Measurements from ENCODE around the gene SPEN. TPM values are rescaled to one million over a fixed set of nuclear protein-coding genes. Genes with fewer than 3 reads are reported as not detected.

The SPEN gene
- total RNA-seq, 1 experiment from 2014 or later, result 58.3 TPM

DNA sequence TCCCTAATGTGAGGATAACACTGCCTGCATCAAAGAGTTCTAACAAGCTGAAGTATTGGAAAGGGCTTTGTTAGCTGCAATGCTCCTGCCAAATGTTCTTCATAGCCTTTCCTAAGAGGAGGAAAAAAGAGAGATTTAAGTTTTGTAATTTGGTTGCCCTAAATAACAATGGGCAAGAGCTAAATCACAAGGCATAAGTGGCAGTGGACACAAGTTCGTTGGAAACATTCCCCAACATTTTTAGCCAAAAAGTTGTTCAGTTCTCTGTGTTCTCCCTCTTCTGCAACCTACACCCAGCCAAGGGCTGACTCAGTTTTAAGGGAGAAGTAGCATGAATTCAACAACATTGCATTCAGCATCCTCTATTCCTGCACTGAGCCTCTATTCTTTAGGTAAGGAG is 37.4 kb upstream of the SPEN start:
- ATAC-seq, result no peak
- Histone ChIP-seq H3K4me1 (ENCODE audit: control insufficient read depth, insufficient read depth, low read length) (peaks cover 9% of the 10 kb centered on the region; the same call in 1 of the 2 replicates), H3K27me3 (ENCODE audit: control insufficient read depth, insufficient read depth, low read length) (no peaks in the 10 kb centered on the region), H3K4me3 (ENCODE audit: low read depth in 2 of 2, low read length in 2 of 2) (no peak overlapping the region), H3K27ac (ENCODE audit: low read length) (peak overlapping the region; percentile 3; the same call in 1 of the 2 replicates), H3K36me3 (ENCODE audit: control insufficient read depth, insufficient read depth, low read length) (no peaks in the 10 kb centered on the region), H3K9me3 (ENCODE audit: control insufficient read depth, insufficient read depth, low read depth, low read length) (no peaks in the 10 kb centered on the region)
- ChIA-PET CTCF (no interaction called here), POLR2A (interaction anchor here (0.6 kb wide), 1 partner anchor 108 kb away, joined by 3 read pairs; no protein-coding TSS in a partner anchor)
- no TSS peak for BruUV-seq (replicated peaks)
- intact Hi-C loops (cut with micrococcal nuclease; ENCODE audit: unreplicated experiment) (no loop called here), in situ Hi-C loops (cut with HindIII; ENCODE audit: low pct_unique_long_range_greater_than_20kb, low sequenced_read_pairs) (no loop called here)
- TF ChIP-seq, protein P1, sequence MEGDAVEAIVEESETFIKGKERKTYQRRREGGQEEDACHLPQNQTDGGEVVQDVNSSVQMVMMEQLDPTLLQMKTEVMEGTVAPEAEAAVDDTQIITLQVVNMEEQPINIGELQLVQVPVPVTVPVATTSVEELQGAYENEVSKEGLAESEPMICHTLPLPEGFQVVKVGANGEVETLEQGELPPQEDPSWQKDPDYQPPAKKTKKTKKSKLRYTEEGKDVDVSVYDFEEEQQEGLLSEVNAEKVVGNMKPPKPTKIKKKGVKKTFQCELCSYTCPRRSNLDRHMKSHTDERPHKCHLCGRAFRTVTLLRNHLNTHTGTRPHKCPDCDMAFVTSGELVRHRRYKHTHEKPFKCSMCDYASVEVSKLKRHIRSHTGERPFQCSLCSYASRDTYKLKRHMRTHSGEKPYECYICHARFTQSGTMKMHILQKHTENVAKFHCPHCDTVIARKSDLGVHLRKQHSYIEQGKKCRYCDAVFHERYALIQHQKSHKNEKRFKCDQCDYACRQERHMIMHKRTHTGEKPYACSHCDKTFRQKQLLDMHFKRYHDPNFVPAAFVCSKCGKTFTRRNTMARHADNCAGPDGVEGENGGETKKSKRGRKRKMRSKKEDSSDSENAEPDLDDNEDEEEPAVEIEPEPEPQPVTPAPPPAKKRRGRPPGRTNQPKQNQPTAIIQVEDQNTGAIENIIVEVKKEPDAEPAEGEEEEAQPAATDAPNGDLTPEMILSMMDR (IDR thresholded peaks at IDR 0.05), result no peak
- TF ChIP-seq POLR2AphosphoS5 (IDR thresholded peaks at IDR 0.05; ENCODE audit: low read depth, low read length) (no peak), SIN3A (IDR thresholded peaks at IDR 0.05; ENCODE audit: borderline replicate concordance, insufficient read depth, low read depth, low read length) (no peak), TCF7L2 (IDR thresholded peaks at IDR 0.05; ENCODE audit: low read depth, low read length) (no peak)
- TF ChIP-seq, protein P2, sequence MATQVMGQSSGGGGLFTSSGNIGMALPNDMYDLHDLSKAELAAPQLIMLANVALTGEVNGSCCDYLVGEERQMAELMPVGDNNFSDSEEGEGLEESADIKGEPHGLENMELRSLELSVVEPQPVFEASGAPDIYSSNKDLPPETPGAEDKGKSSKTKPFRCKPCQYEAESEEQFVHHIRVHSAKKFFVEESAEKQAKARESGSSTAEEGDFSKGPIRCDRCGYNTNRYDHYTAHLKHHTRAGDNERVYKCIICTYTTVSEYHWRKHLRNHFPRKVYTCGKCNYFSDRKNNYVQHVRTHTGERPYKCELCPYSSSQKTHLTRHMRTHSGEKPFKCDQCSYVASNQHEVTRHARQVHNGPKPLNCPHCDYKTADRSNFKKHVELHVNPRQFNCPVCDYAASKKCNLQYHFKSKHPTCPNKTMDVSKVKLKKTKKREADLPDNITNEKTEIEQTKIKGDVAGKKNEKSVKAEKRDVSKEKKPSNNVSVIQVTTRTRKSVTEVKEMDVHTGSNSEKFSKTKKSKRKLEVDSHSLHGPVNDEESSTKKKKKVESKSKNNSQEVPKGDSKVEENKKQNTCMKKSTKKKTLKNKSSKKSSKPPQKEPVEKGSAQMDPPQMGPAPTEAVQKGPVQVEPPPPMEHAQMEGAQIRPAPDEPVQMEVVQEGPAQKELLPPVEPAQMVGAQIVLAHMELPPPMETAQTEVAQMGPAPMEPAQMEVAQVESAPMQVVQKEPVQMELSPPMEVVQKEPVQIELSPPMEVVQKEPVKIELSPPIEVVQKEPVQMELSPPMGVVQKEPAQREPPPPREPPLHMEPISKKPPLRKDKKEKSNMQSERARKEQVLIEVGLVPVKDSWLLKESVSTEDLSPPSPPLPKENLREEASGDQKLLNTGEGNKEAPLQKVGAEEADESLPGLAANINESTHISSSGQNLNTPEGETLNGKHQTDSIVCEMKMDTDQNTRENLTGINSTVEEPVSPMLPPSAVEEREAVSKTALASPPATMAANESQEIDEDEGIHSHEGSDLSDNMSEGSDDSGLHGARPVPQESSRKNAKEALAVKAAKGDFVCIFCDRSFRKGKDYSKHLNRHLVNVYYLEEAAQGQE (IDR thresholded peaks at IDR 0.05; ENCODE audit: insufficient read depth in 1 of 2, low read depth in 2 of 2, low read length in 1 of 2), result no peak
- no peak for DNase-seq (ENCODE audit: low read depth, low spot score)

DNA sequence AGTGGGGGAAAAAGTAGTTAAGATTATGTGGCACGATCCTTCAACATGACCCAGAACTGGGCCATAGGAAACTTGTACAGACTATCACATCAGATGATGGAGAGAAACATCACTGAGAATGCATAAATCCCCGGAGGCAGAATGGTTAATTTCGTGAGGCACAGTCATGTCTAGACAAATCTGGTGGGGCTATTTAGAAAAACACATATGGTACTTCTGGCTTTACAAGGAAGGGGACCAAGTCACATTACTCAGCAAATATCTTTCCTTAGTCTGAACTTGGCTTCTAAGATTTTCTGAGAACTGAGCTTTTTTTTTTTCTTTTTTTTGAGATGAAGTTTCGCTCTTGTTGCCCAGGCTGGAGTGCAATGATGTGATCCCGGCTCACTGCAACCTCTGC is 30.8 kb upstream of the SPEN start:
- in situ Hi-C loops (cut with HindIII; ENCODE audit: low pct_unique_long_range_greater_than_20kb, low sequenced_read_pairs) (no loop called here), intact Hi-C loops (cut with micrococcal nuclease; ENCODE audit: unreplicated experiment) (no loop called here)
- Histone ChIP-seq H3K27me3 (ENCODE audit: control insufficient read depth, insufficient read depth, low read length) (no peaks in the 10 kb centered on the region), H3K4me3 (ENCODE audit: low read depth in 2 of 2, low read length in 2 of 2) (no peak overlapping the region), H3K36me3 (ENCODE audit: control insufficient read depth, insufficient read depth, low read length) (no peaks in the 10 kb centered on the region), H3K27ac (ENCODE audit: low read length) (peak overlapping the region; percentile 25; the same call in 1 of the 2 replicates), H3K4me1 (ENCODE audit: control insufficient read depth, insufficient read depth, low read length) (peaks cover 6% of the 10 kb centered on the region; the same call in 1 of the 2 replicates), H3K9me3 (ENCODE audit: control insufficient read depth, insufficient read depth, low read depth, low read length) (no peaks in the 10 kb centered on the region)
- POLR2A ChIA-PET, result interaction anchor here (0.6 kb wide), 2 partner anchors 12 to 18 kb away, joined by 3 read pairs; no protein-coding TSS in a partner anchor
- DNase-seq (ENCODE audit: low read depth, low spot score) (no peak), ATAC-seq (no peak)
- TF ChIP-seq SIN3A (IDR thresholded peaks at IDR 0.05; ENCODE audit: borderline replicate concordance, insufficient read depth, low read depth, low read length) (no peak), TCF7L2 (IDR thresholded peaks at IDR 0.05; ENCODE audit: low read depth, low read length) (no peak), POLR2AphosphoS5 (IDR thresholded peaks at IDR 0.05; ENCODE audit: low read depth, low read length) (no peak)
- TF ChIP-seq, protein P1 (IDR thresholded peaks at IDR 0.05), result no peak
- TF ChIP-seq, protein P2 (IDR thresholded peaks at IDR 0.05; ENCODE audit: insufficient read depth in 1 of 2, low read depth in 2 of 2, low read length in 1 of 2), result no peak
- no TSS peak for BruUV-seq (replicated peaks)
- CTCF ChIA-PET, result interaction anchor here (0.6 to 1.4 kb wide), 3 partner anchors 14 to 141 kb away, joined by 3 to 5 read pairs (median 4); no protein-coding TSS in a partner anchor

Measured in Panc1 (cell line).